Natural killer cell treated with Interleukin-12 subunit alpha and Interleukin-12 subunit beta and Interleukin-15 and Interleukin-18, amount 100 ng/mL, for 72 hours (primary cell): ENCODE data around the gene ANKRD9. TPM values are rescaled to one million over a fixed set of nuclear protein-coding genes. Genes with fewer than 3 reads are reported as not detected.
"Not testable (repeated sequence)": the region's sequence is repeated elsewhere in the genome, so short reads cannot be mapped to it uniquely, and the experiment has no call there.

Source experiments
- ATAC-seq, 2 donors: fragments of 150-1000 bp; cut with Tn5 transposase in 1 of 2; sonication (Bioruptor Pico), chemical (Tn5 transposase) in 1 of 2; 2 replicates each; pipeline ENCODE4 v1.10.0; 2021
- DNase-seq: peaks from one replicate; pipeline ENCODE4 v3.0.0; 2022; ENCODE audit warnings: low spot score
- H3K27ac Mint-ChIP-seq, 2 donors: 1 replicate in 1 of 2; 2 replicates in 1 of 2; pipeline ENCODE4 v1.8.0; 2022; ENCODE audit warnings: mixed read lengths in 2 of 2, mild to moderate bottlenecking in 1 of 2, moderate library complexity in 1 of 2
- H3K27me3 Mint-ChIP-seq, 2 donors: 1 replicate in 1 of 2; 2 replicates in 1 of 2; pipeline ENCODE4 v1.8.0; 2022; ENCODE audit warnings: mixed read lengths in 2 of 2
- H3K36me3 Mint-ChIP-seq: one replicate; pipeline ENCODE4 v1.8.0; 2022; ENCODE audit warnings: mixed read lengths
- H3K4me1 Mint-ChIP-seq, 2 donors: 1 replicate in 1 of 2; 2 replicates in 1 of 2; pipeline ENCODE4 v1.8.0; 2022; ENCODE audit warnings: low read depth in 2 of 2, mixed read lengths in 2 of 2, mild to moderate bottlenecking in 1 of 2
- H3K4me3 Mint-ChIP-seq: one replicate; pipeline ENCODE4 v1.8.0; 2022; ENCODE audit warnings: mixed read lengths
- H3K9me3 Mint-ChIP-seq: 2 replicates; pipeline ENCODE4 v1.8.0; 2022; ENCODE audit warnings: mixed read lengths
- total RNA-seq, 2 donors: library from RNA; stranded (reverse); gene quantifications; one replicate each; pipeline ENCODE4 v1.2.3, GENCODE V29; 2022

Gene ANKRD9
- total RNA-seq, 2 donors from 2014 or later = 7.9 to 12.7 TPM

DNA sequence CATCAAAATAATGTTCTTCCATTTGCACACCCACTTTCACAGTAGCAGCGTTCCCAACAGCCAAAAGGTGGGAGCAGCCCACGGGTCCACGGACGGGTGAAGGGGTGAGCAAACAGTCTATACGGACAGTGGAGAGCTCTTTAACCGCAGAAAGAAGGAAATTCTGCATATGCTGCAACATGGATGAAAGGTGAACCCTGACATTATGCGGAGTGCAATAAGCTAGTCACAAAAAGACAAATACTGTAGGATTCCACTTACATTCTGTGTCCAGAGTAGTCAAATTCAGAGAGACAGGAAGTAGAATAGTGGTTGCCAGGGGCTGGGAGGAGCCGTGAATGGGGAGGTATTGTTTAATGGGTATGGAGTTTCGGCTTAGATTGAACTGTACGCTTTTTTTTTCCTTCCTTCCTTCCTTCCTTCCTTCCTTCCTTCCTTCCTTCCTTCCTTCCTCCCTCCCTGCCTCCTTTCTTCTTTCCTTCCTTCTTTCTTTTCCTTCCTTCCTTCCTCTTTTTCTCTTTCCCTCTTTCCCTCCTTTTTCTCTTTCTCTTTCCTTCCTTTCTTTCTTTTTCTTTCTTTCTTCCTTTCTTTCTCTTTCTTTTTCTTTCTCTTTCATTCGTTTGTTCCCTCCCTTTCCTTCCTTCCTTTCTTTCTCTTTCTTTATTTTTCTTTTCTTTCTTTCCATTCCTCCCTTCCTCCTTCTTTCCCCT, 15.8 kb upstream of the ANKRD9 start:
- Mint-ChIP-seq H3K27me3 (no peaks in the 10 kb centered on the region), H3K9me3 (no peaks in the 10 kb centered on the region), H3K4me1 (peaks cover 21 to 24% of the 10 kb centered on the region in 2 donors), H3K27ac (peak overlapping the region; percentile 82 to 91), H3K4me3 (peak overlapping the region; percentile 73), H3K36me3 (no peaks in the 10 kb centered on the region)
- no peak for DNase-seq
- peak; percentile 47 to 61 for ATAC-seq

DNA sequence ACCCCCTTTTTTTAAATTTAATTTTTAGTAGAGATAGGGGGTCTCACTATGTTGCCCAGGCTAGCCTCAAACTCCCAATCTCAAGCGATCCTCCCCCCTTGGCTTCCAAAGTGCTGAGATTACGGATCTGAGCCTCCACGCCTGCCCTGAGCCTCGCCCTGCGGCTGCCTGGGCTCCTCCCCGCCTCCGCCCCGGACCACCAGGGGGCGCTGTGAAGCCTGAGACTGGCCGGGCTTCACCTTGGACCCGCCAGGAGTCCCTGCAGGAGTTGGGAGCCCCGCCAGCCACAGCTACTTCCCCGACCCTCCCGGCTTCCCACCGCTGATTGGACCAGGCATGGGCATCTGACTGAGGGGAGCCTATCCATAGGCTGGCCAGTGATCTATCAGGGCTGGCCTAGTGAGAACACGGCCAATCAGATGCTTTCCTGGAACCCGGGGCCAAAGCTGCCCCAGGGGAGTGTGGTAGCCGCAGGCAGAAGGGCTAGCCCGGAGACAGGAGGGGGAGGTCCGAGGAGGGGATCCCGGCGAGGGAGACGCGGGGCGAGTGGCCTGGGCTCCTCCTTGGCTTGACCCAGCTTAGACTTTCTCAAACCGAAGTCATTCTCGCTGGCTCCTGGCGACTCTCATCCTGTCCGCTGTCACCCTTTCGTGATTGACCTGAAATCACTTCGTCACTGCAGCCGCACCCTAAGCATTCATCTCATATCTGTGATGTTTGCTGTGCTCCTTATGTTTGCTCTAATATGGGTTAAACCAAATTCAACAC, 15.1 kb upstream of the ANKRD9 start:
- DNase-seq (peak; percentile 98), ATAC-seq (peak; percentile 99)
- Mint-ChIP-seq H3K27me3 (no peaks in the 10 kb centered on the region), H3K36me3 (no peaks in the 10 kb centered on the region), H3K4me3 (peak overlapping the region; percentile 73), H3K4me1 (peaks cover 21 to 24% of the 10 kb centered on the region in 2 donors), H3K27ac (peak overlapping the region; percentile 82 to 91), H3K9me3 (no peaks in the 10 kb centered on the region)

DNA sequence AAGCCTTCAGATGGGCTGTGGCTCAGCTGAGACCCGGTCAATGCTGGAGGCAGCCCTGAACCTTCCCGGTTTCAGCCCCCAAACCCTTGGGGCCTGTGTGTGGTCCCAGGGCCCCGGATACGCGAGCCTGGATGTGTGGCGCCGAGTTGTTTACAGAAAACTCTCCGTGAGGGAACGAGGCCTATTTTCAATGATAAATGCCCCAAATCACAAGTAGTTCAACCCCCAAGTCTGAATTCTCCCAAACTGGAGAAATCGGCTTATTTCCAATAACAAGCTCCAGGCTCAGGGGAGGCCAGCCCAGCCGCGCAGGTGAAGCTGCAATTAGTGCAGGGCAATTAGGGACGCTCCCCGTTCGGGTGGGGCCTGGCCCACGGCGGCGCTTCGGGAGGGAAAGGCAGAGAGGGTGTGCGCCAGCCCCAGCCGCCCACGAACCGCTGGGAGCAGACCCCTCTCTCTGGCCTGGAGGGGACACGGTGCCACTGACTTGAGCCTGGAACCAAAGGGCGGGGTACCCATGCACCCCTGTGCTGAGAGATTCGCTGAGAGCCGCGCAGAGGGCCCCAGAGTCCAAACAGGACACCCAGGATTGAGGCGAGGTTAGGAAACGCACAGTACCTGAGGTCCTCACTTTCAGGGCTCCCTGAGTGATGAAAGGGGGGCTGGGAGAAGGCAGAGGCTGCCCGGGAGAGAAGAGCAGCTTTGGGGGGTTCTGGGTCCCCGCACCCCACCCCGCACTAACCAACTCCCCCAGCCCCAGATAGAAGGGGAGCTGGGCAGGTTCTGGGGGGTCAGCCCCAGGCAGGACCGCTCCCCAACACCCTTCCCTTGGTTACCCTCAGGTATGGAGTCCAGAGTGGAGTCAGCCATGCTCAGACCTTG, 14.2 kb upstream of the ANKRD9 start:
- ATAC-seq = no peak
- H3K4me3 Mint-ChIP-seq = peak overlapping the region; percentile 77
- no peaks in the 10 kb centered on the region for H3K27me3 Mint-ChIP-seq
- H3K9me3 Mint-ChIP-seq = no peaks in the 10 kb centered on the region
- peaks cover 21 to 24% of the 10 kb centered on the region in 2 donors for H3K4me1 Mint-ChIP-seq
- no peaks in the 10 kb centered on the region for H3K36me3 Mint-ChIP-seq
- no peak overlapping the region for H3K27ac Mint-ChIP-seq
- no peak for DNase-seq

DNA sequence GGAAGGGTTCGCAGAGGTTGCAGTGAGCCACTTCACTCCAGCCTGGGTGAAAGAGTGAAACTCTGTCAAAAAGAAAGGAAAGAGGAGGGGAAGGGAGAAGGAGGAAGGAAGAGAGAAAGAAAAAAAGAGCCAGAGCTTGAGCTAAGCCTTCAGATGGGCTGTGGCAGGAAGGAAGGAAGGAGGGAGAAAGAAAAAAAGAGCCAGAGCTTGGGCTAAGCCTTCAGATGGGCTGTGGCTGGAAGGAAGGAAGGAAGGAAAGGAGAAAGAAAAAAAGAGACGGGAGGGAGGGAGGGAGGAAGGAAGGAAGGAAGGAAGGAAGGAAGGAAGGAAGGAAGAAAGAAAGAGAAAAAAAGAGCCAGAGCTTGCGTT, 13.6 kb upstream of the ANKRD9 start:
- no peaks in the 10 kb centered on the region for H3K9me3 Mint-ChIP-seq
- peak overlapping the region; percentile 77 for H3K4me3 Mint-ChIP-seq
- H3K36me3 Mint-ChIP-seq = no peaks in the 10 kb centered on the region
- ATAC-seq (no peak), DNase-seq (no peak)
- H3K27me3 Mint-ChIP-seq = no peaks in the 10 kb centered on the region
- peaks cover 21 to 24% of the 10 kb centered on the region in 2 donors for H3K4me1 Mint-ChIP-seq
- peak overlapping the region in 1 of 2 donors; percentile 69 for H3K27ac Mint-ChIP-seq

DNA sequence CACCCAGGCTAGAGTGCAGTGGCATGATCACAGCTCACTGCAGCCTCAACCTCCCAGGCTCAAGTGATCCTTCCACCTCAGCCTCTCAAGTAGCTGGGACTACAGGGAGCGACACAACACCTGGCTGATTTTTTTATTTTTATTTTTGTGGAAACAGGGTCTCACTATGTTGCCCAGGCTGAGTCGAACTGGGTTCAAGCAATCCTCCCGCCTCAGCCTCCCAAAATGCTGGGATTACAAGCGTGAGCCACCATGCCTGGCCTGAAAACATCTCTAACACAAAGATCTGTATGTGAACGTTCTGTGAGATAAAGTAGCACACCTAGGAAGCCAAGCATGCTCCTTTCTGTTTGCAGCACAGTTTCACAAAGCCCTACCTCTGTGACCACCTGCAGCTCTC, 10.1 kb upstream of the ANKRD9 start:
- ATAC-seq, H3K27me3 Mint-ChIP-seq, H3K4me3 Mint-ChIP-seq, H3K36me3 Mint-ChIP-seq, H3K27ac Mint-ChIP-seq, DNase-seq, H3K9me3 Mint-ChIP-seq: not testable (repeated sequence)
- H3K4me1 Mint-ChIP-seq = peaks cover 10 to 12% of the 10 kb centered on the region in 2 donors

DNA sequence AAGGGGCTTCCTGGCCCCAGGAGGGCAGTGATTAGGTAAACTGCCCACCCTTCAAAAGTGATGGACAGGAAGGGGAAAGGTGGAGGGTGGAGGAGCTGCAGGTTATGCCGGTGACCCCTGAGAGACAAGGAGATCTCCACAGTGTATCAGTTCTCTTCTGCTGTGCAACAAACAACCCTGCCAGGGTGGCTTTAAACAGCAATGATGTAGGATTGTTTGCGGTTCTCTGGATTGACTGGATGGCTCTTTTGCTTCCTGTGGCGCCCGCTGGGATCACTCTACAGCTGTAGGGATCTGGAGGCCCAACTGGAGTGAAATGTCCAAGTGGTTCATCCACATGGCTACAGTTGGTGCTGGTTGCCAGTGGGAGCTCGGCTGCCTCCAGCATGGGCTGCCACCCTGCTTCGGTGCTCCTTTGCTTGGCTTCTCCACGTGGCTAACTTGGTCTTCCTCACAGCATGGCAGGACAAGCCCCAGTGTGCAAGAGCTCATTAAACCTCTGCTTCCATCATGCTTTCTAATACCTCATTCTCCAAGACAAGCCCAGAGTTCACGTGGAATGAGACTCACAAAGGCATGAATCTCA, 8.6 kb upstream of the ANKRD9 start:
- Mint-ChIP-seq H3K27ac (no peak overlapping the region), H3K4me3 (peak overlapping the region; percentile 36), H3K9me3 (no peaks in the 10 kb centered on the region), H3K27me3 (no peaks in the 10 kb centered on the region), H3K36me3 (no peaks in the 10 kb centered on the region), H3K4me1 (peaks cover 5 to 7% of the 10 kb centered on the region in 2 donors)
- no peak for ATAC-seq
- DNase-seq = no peak

DNA sequence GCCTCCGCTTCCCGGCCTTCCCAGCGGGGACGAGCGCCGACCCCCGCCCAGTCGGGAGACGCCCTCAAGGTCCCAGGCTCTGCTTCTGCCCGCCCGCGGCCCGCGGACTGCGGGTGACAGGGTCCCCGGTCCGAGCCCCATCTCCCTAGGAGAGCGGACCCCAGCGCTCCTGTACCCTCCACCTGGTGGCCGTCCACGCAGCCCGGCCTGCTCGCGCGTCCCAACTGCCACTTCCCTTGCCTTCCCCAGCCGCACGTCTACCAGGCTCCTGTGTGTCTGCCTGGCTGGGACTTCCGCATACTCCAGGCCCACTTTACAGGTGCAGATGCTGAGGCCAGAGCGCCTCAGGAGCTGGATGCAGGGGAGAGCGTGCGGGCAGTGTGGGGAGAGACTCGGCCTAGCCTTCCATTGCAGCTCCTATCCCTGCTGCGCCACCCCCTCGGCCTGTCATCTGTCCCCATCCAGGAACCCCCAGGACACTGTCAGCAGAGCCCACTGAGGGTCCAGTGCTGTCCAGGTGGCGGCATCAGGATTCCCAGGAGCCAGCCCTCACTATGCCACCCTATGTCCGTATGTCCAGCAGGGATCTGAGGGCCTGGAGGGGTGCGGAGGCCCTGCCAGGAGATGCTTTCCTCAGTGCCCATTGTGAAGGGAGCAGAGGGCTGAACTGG, 8.0 kb upstream of the ANKRD9 start:
- H3K4me1 Mint-ChIP-seq = peaks cover 0 to 4% of the 10 kb centered on the region in 2 donors
- H3K9me3 Mint-ChIP-seq = no peaks in the 10 kb centered on the region
- ATAC-seq = peak in 1 of 2 donors; percentile 11
- H3K4me3 Mint-ChIP-seq = peak overlapping the region; percentile 81
- no peaks in the 10 kb centered on the region for H3K27me3 Mint-ChIP-seq
- H3K27ac Mint-ChIP-seq = peak overlapping the region in 1 of 2 donors; percentile 57
- no peaks in the 10 kb centered on the region for H3K36me3 Mint-ChIP-seq
- no peak for DNase-seq

DNA sequence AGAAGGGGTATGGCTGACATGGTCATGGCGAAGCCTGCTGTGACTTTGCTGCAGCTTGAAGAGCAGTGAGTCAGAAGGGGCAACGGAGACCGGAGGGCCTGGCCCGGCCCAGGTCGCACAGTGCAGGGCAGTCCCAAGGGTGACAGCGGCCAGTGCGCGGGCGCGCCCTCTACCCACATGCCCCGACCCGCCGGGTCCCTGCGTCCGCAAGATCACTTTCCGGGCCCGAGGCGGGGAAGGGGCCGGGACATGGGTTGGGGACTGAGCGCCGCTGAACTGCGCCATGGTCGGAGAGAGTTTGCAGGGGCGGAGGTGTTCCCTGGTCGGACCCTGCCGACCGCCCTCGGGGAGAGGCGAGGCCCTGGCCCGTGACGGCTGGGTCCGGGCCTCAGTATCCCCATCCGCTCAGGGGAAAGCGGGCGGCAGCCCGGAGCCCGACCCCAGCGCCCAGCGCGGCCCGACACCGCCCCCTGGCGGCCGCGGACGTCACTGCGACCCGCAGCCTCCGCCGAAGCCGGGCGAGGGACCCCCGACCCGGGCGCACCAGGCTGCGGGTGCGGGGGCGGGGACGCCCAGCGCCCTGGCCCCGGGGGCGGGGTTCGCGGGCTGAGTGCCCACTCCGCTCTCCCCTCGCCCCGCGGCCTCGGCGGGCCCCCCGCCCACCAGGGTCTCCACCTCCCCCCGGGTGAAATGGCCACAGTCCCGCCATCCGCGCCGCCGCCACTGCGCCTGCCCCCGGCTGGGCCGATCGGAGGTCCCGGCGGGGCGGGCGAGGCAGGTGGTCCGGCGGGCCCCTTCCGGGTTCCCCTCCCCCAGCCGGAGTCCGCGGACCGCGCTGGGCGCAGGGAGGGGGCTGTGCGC, 7.2 kb upstream of the ANKRD9 start:
- Mint-ChIP-seq H3K36me3 (no peaks in the 10 kb centered on the region), H3K4me1 (peaks cover 0 to 4% of the 10 kb centered on the region in 2 donors), H3K4me3 (peak overlapping the region; percentile 78), H3K27ac (peak overlapping the region in 1 of 2 donors; percentile 37), H3K9me3 (no peaks in the 10 kb centered on the region), H3K27me3 (no peaks in the 10 kb centered on the region)
- DNase-seq (no peak), ATAC-seq (peak; percentile 77 to 86)

DNA sequence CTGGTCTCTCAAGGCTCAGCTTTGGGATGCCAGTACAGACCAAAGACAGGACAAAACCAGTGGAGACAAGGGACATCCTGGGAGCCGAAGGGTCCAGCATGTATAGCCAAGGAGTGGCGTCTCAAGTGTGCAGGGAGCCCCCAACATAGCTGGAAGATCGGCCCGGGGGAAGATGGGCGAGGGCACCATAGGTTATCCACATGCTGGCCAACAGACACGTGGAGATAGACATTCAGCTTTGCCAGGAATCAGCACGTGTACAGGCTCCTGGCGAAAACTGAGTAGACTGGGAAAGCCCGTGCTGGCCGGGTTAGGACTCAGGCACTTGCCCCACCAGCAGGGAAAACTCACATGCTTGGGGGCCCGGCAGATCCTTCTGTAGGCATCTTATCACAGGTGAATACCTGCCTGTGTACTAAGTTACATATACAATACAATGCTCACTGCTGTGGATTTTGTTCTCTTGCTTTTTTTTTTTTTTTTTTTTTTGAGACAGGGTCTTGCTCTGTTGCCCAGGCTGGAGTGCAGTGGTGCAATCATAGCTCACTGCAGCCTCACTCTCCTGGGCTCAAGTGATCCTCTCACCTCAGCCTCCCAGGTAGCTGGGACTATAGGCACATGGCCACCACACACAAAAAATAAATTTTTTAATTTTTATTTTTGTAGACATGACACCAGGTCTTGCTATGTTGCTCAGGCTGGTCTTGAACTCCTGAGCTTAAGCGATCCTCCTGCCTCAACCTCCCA, 5.6 kb upstream of the ANKRD9 start:
- H3K27ac Mint-ChIP-seq = no peak overlapping the region
- no peak for ATAC-seq
- H3K4me1 Mint-ChIP-seq = peaks cover 5 to 12% of the 10 kb centered on the region in 2 donors
- no peak for DNase-seq
- no peaks in the 10 kb centered on the region for H3K36me3 Mint-ChIP-seq
- H3K27me3 Mint-ChIP-seq = no peaks in the 10 kb centered on the region
- no peaks in the 10 kb centered on the region for H3K9me3 Mint-ChIP-seq
- no peak overlapping the region for H3K4me3 Mint-ChIP-seq

DNA sequence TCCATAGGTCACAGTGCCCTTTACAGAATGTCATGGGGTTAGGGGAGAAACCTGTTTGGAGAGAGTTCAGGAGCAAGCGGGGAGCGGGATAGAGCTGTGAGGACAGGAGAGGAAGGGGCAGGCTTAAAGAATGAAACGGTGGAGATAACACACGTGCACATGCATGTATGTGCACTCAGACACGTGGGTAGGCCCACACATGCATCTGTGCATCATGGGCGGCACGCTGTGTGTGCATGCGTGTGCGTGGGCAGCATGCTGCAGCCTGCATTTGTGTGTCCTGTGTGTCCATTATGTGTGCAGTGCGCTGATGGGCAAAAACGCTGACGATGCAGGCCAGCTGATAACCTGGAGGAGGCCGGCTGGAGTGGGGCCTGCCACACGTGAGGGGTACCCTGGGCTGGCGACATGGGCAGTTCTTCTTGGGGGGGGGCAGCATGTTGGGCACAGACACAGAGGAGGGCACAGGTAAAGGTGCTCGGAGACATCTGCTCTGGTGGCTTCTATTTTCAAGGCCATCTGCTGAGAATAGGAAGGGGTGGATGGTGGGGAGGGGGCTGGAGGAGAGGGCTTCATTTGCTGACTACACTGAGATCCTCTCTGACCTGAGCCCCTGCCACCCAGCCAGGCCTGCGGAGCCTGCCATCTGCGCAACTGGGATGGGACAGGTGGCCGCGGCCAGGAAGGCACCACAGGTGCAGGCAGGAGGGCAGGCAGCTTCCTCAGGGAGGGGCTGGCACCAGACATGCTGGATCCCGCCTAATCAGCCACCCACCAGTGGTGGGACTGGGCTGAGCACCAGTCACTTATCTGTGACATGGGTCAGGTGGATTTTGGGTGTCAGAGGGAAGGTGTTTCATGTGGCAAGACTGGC, 4.6 kb upstream of the ANKRD9 start:
- H3K27me3 Mint-ChIP-seq = no peaks in the 10 kb centered on the region
- no peak for ATAC-seq
- no peak for DNase-seq
- H3K36me3 Mint-ChIP-seq = no peaks in the 10 kb centered on the region
- no peaks in the 10 kb centered on the region for H3K9me3 Mint-ChIP-seq
- peaks cover 5 to 13% of the 10 kb centered on the region in 2 donors for H3K4me1 Mint-ChIP-seq
- H3K27ac Mint-ChIP-seq = no peak overlapping the region
- H3K4me3 Mint-ChIP-seq = no peak overlapping the region

DNA sequence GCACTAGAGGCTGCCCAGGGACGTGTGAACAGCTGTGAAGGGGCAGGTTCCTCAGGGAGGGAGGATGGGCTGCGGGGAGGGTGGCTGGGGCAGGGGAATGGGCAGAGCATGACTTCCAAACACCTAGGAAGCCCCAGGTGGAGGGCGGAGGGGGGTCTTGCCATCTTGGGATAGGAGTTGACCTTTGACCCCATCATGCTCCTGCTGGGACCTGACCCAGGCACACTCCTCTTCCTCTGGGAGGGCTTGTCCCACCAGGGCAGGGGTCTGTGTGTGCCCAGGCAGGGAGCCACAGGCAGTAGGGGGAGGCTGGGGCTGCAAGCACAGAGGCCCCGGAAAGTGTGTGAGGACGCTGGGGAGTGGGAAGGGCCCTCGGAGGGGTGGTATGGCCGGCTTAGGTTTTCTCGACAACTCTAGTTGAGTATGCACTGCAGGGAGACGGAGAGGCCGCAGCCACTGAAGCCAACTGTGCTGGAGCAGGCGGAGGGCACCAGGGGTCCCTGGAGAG, 3.3 kb upstream of the ANKRD9 start:
- Mint-ChIP-seq H3K9me3 (no peaks in the 10 kb centered on the region), H3K4me3 (no peak overlapping the region), H3K4me1 (peaks cover 5 to 19% of the 10 kb centered on the region in 2 donors), H3K27me3 (no peaks in the 10 kb centered on the region), H3K27ac (no peak overlapping the region), H3K36me3 (no peaks in the 10 kb centered on the region)
- no peak for ATAC-seq
- no peak for DNase-seq
